GM12878 (cell line): ENCODE data around the gene GNA14. TPM values are rescaled to one million over a fixed set of nuclear protein-coding genes. Genes with fewer than 3 reads are reported as not detected.

Experiments used
- ATAC-seq: fragments of 200-7000 bp; cut with Tn5 transposase; 3 replicates; pipeline ENCODE4 v1.9.1; 2020; ENCODE audit warnings: mild to moderate bottlenecking, moderate library complexity
- BruUV-seq: library from RNA; stranded (reverse); fragments of 400-500 nt; replicated peaks from 2 replicates; lab custom pipeline; 2021; lab: Mats Ljungman, UMichigan
- CTCF ChIA-PET: fragments of 300-600 bp; sonication (Branson Sonifier 250); formaldehyde crosslinking; extraction: SDS; loops from one replicate; lab custom pipeline; 2021; ENCODE audit warnings: inconsistent platforms; lab: Yijun Ruan, JAX
- POLR2A ChIA-PET: fragments of 350-600 bp; formaldehyde crosslinking; extraction: SDS; loops from one replicate; lab custom pipeline; 2021; ENCODE audit warnings: inconsistent platforms; lab: Charles Lee
- RAD21 ChIA-PET: fragments of 300-600 bp; sonication (Branson Sonifier 250); formaldehyde crosslinking; loops from one replicate; lab custom pipeline; 2023; ENCODE audit warnings: antibody characterized with exemption; ENCODE audit not compliant: unreplicated experiment; lab: Charles Lee
- SMC1A ChIA-PET: fragments of 300-600 bp; sonication (Branson Sonifier 250); formaldehyde crosslinking; loops from one replicate; lab custom pipeline; 2023; ENCODE audit not compliant: unreplicated experiment, uncharacterized antibody; lab: Charles Lee
- DNase-seq: peaks from one replicate; pipeline ENCODE4 v3.0.0-alpha.2; 2011; ENCODE audit warnings: low read depth, low spot score
- FAIRE-seq: peaks from 3 replicates; lab custom pipeline; 2011; peaks lifted over from hg19 to GRCh38; lab: Jason Lieb, UNC
- H2AFZ ChIP-seq: 2 replicates; pipeline ENCODE4 v1.6.0; 2011; ENCODE audit warnings: low read depth, low read length, control low read depth; ENCODE audit not compliant: control insufficient read depth
- H3K27ac ChIP-seq: 2 replicates; pipeline ENCODE4 v1.5.1; 2011; ENCODE audit warnings: control low read depth; ENCODE audit not compliant: control insufficient read depth, insufficient read depth
- H3K27me3 ChIP-seq, 2 experiments: replicated peaks in 1 of 2; 2 replicates each; pipeline versions ENCODE4 v1.6.0 to v1.6.1; 2011; ENCODE audit warnings: low read length in 1 of 2; ENCODE audit not compliant: control insufficient read depth in 2 of 2, insufficient read depth in 2 of 2
- H3K36me3 ChIP-seq, 2 experiments: 2 replicates each; pipeline ENCODE4 v1.5.1; 2011; ENCODE audit warnings: low read length in 1 of 2; ENCODE audit not compliant: control insufficient read depth in 2 of 2, insufficient read depth in 2 of 2
- H3K4me1 ChIP-seq: 2 replicates; pipeline ENCODE4 v1.6.1; 2011; ENCODE audit warnings: mild to moderate bottlenecking, low read length, moderate library complexity, mixed read lengths; ENCODE audit not compliant: control insufficient read depth, insufficient read depth
- H3K4me2 ChIP-seq: 2 replicates; pipeline ENCODE4 v1.6.0; 2011; ENCODE audit warnings: control low read depth; ENCODE audit not compliant: control insufficient read depth, insufficient read depth
- H3K4me3 ChIP-seq: fragments of 200-600 bp; sonication (generic); 2 replicates; pipeline ENCODE4 v1.5.1; 2016
- H3K79me2 ChIP-seq: 2 replicates; pipeline ENCODE4 v1.6.0; 2011; ENCODE audit warnings: low read length; ENCODE audit not compliant: control insufficient read depth, insufficient read depth
- H3K9ac ChIP-seq: 2 replicates; pipeline ENCODE4 v1.8.0; 2011; ENCODE audit warnings: low read length, control low read depth, mixed read lengths; ENCODE audit not compliant: control insufficient read depth, insufficient read depth
- H3K9me3 ChIP-seq: replicated peaks from 3 replicates; pipeline ENCODE4 v1.5.1; 2011; ENCODE audit warnings: mild to moderate bottlenecking, low read length; ENCODE audit not compliant: control insufficient read depth, insufficient read depth
- H4K20me1 ChIP-seq: 2 replicates; pipeline ENCODE4 v1.6.0; 2011; ENCODE audit not compliant: control insufficient read depth, insufficient read depth
- BCL11A ChIP-seq: IDR thresholded peaks from 2 replicates; pipeline ENCODE4 v1.6.1; 2011; ENCODE audit warnings: low read depth, low read length
- BCL3 ChIP-seq: IDR thresholded peaks from 2 replicates; pipeline ENCODE4 v1.6.1; 2011; ENCODE audit warnings: borderline replicate concordance, low read depth, mild to moderate bottlenecking, moderate library complexity, low read length; ENCODE audit not compliant: insufficient read depth, poor library complexity, severe bottlenecking
- CBFB ChIP-seq: IDR thresholded peaks from 2 replicates; pipeline ENCODE4 v1.6.1; 2016; ENCODE audit warnings: antibody characterized with exemption, low read depth
- ETV6 ChIP-seq, 2 experiments: fragments of 450-650 bp in 1 of 2; IDR thresholded peaks in 1 of 2; conservative IDR thresholded peaks in 1 of 2; 2 replicates each; pipeline ENCODE4 v1.6.1; 2014; ENCODE audit warnings: antibody characterized with exemption in 1 of 2, borderline replicate concordance in 1 of 2, low read depth in 1 of 2, mild to moderate bottlenecking in 1 of 2, moderate library complexity in 1 of 2
- EZH2 ChIP-seq: IDR thresholded peaks from 2 replicates; pipeline ENCODE4 v1.6.1; 2012; ENCODE audit warnings: low read depth, mild to moderate bottlenecking, control low read depth, inconsistent platforms, low read length, borderline replicate concordance; ENCODE audit not compliant: control insufficient read depth
- LARP7 ChIP-seq: fragments of 450-650 bp; IDR thresholded peaks from 2 replicates; pipeline ENCODE4 v1.6.1; 2017; ENCODE audit warnings: mild to moderate bottlenecking
- MTA3 ChIP-seq: IDR thresholded peaks from 2 replicates; pipeline ENCODE4 v1.6.1; 2012; ENCODE audit warnings: low read length, inconsistent platforms, borderline replicate concordance
- REST ChIP-seq: IDR thresholded peaks from 2 replicates; pipeline ENCODE4 v1.6.1; 2012; ENCODE audit warnings: mild to moderate bottlenecking, low read depth, low read length
- SMC3 ChIP-seq: IDR thresholded peaks from 2 replicates; pipeline ENCODE4 v1.6.1; 2011; ENCODE audit warnings: low read length, improper control_type of control experiment, borderline replicate concordance
- SP1 ChIP-seq: IDR thresholded peaks from one replicate; pipeline ENCODE4 v1.6.1; 2011; ENCODE audit warnings: low read depth, low read length
- ZNF622 ChIP-seq: fragments of 450-650 bp; IDR thresholded peaks from 2 replicates; pipeline ENCODE4 v1.6.1; 2017; ENCODE audit warnings: mild to moderate bottlenecking, inconsistent platforms
- ZZZ3 ChIP-seq: IDR thresholded peaks from 2 replicates; pipeline ENCODE4 v1.6.1; 2011; ENCODE audit warnings: low read depth; ENCODE audit not compliant: control insufficient read depth, insufficient read length
- WGBS: methylation state at CpG from one replicate; pipeline ENCODE4 v1.1.6; 2016; ENCODE audit warnings: low lambda C conversion rate; ENCODE audit not compliant: insufficient replicate concordance, insufficient coverage; ENCODE audit errors: missing lambda C conversion rate; 5-methylcytosine and 5-hydroxymethylcytosine counted together
- in situ Hi-C: fragments of 300-500 bp; cut with MboI; formaldehyde crosslinking; loops from 9 replicates; pipeline ENCODE4 v1.14.3; 2018; ENCODE audit warnings: mixed read lengths
- intact Hi-C: fragments of 100-400 bp; cut with micrococcal nuclease; formaldehyde crosslinking; loops from one replicate; pipeline ENCODE4 v1.14.2; 2022; ENCODE audit not compliant: unreplicated experiment
- polyA plus RNA-seq, 11 experiments: library from polyadenylated mRNA; depleted of rRNA in 4 of 11; unstranded in 6 of 11; stranded (reverse) in 5 of 11; fragments of >200 nt; fragmentation: Nextera tagmentation in 4 of 11; fragmentation: Illumina TruSeq in 1 of 11; extraction: Ambion mirVana in 4 of 11; extraction: Trizol in 1 of 11; gene quantifications; 1 replicate in 1 of 11; 2 replicates in 10 of 11; pipeline versions ENCODE4 v1.2.1 to v1.2.3, GENCODE V29; 2011 to 2016; ENCODE audit warnings: inconsistent platforms in 2 of 11, missing spikeins in 2 of 11, low read depth in 1 of 11
- total RNA-seq, 4 experiments: library from RNA; depleted of rRNA in 3 of 4; stranded (reverse); fragments of >200 nt in 3 of 4; fragmentation: Illumina TruSeq in 1 of 4; extraction: Trizol in 1 of 4; gene quantifications; 2 replicates each; pipeline versions ENCODE4 v1.2.1 to v1.2.3, GENCODE V29; 2013 to 2021
- TF ChIP-seq, protein P1 (sequence below): fragments of 450-650 bp; IDR thresholded peaks from 2 replicates; pipeline ENCODE4 v1.6.1; 2018; ENCODE audit warnings: mild to moderate bottlenecking, low read depth, moderate library complexity; ENCODE audit not compliant: partially characterized antibody

The GNA14 gene
- total and polyA plus RNA-seq, 10 of the 15 experiments (the other 5 are each of a cell fraction or from before 2014, with no cell fraction given): 0.17 TPM; not detected in 9

- Histone ChIP-seq H2AFZ (no peak overlapping the region), H3K4me1 (no peaks in the 10 kb centered on the region), H3K79me2 (no peaks in the 10 kb centered on the region), H3K27me3 (no peaks in the 10 kb centered on the region)
- ATAC-seq (no peak), DNase-seq (no peak), FAIRE-seq (no peak)
- CTCF ChIA-PET: no interaction called here
- SMC1A ChIA-PET: no interaction called here
- WGBS: 0% methylated on average over 1 of the region's 1 CpG
- BruUV-seq: no TSS peak
- intact Hi-C loops (no loop called here), in situ Hi-C loops (no loop called here)
- RAD21 ChIA-PET: no interaction called here
- no peak for TF ChIP-seq BCL11A
- TF ChIP-seq ZZZ3: no peak
- no peak for TF ChIP-seq ZNF622
- TF ChIP-seq ETV6 (conservative IDR thresholded peaks at IDR 0.05 in 1 of 2, IDR thresholded peaks at IDR 0.05 in 1 of 2; ENCODE audit: borderline replicate concordance in 1 of 2, low read depth in 1 of 2): no peak
- TF ChIP-seq SMC3: no peak
- no peak for TF ChIP-seq CBFB
- TF ChIP-seq BCL3: no peak
- no peak for TF ChIP-seq MTA3
- TF ChIP-seq SP1: no peak
- TF ChIP-seq, protein P1, sequence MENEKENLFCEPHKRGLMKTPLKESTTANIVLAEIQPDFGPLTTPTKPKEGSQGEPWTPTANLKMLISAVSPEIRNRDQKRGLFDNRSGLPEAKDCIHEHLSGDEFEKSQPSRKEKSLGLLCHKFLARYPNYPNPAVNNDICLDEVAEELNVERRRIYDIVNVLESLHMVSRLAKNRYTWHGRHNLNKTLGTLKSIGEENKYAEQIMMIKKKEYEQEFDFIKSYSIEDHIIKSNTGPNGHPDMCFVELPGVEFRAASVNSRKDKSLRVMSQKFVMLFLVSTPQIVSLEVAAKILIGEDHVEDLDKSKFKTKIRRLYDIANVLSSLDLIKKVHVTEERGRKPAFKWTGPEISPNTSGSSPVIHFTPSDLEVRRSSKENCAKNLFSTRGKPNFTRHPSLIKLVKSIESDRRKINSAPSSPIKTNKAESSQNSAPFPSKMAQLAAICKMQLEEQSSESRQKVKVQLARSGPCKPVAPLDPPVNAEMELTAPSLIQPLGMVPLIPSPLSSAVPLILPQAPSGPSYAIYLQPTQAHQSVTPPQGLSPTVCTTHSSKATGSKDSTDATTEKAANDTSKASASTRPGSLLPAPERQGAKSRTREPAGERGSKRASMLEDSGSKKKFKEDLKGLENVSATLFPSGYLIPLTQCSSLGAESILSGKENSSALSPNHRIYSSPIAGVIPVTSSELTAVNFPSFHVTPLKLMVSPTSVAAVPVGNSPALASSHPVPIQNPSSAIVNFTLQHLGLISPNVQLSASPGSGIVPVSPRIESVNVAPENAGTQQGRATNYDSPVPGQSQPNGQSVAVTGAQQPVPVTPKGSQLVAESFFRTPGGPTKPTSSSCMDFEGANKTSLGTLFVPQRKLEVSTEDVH: no peak
- no peak for TF ChIP-seq EZH2
- no peak for TF ChIP-seq LARP7
- TF ChIP-seq REST: no peak
- TF ChIP-seq, all 136 proteins: peak for 0
- Histone ChIP-seq H3K27ac (no peak overlapping the region), H4K20me1 (no peaks in the 10 kb centered on the region), H3K9ac (no peak overlapping the region), H3K4me2 (no peak overlapping the region), H3K9me3 (no peaks in the 10 kb centered on the region), H3K4me3 (no peak overlapping the region), H3K36me3 (no peaks in the 10 kb centered on the region)
- POLR2A ChIA-PET: no interaction called here
Observed at GRCh38 chr9:77667151-77667550, 19.0 kb upstream of the GNA14 start.
